Endothelial cell of umbilical vein (primary cell): ENCODE results near the gene RNF150. TPM values are rescaled to one million over a fixed set of nuclear protein-coding genes. Genes with fewer than 3 reads are reported as not detected.

Experiments used
- BruUV-seq: library from RNA; stranded (reverse); fragments of 400-500 nt; replicated peaks from 2 replicates; lab custom pipeline; 2021; lab: Mats Ljungman, UMichigan
- CTCF ChIA-PET: fragments of 300-600, 350-600 bp; sonication (Branson Sonifier 250); formaldehyde crosslinking; loops from one replicate; lab custom pipeline; 2021; ENCODE audit warnings: antibody characterized with exemption, inconsistent platforms; lab: Charles Lee
- POLR2A ChIA-PET: fragments of 300-600, 350-600 bp; sonication (Branson Sonifier 250); formaldehyde crosslinking; loops from one replicate; lab custom pipeline; 2021; ENCODE audit warnings: antibody characterized with exemption, inconsistent platforms; lab: Charles Lee
- DNase-seq: peaks from one replicate; pipeline ENCODE4 v3.0.0-alpha.2; 2011; ENCODE audit warnings: low read depth, low spot score
- FAIRE-seq: peaks from 2 replicates; lab custom pipeline; 2011; peaks lifted over from hg19 to GRCh38; lab: Jason Lieb, UNC
- H2AFZ ChIP-seq: 2 replicates; pipeline ENCODE4 v1.6.0; 2012; ENCODE audit warnings: low read depth, low read length, control low read depth, inconsistent platforms
- H3K27ac ChIP-seq: 2 replicates; pipeline ENCODE4 v1.5.1; 2011; ENCODE audit warnings: low read depth, mild to moderate bottlenecking, control low read depth, low read length, moderate library complexity; ENCODE audit not compliant: insufficient read depth
- H3K27me3 ChIP-seq, 2 experiments: 2 replicates each; pipeline versions ENCODE4 v1.6.0 to v1.6.1; 2011; ENCODE audit warnings: low read length in 2 of 2, mixed read lengths in 1 of 2; ENCODE audit not compliant: control insufficient read depth in 2 of 2, insufficient read depth in 2 of 2
- H3K36me3 ChIP-seq, 2 experiments: 2 replicates in 1 of 2; 3 replicates in 1 of 2; pipeline ENCODE4 v1.5.1; 2011; ENCODE audit warnings: low read length in 2 of 2, mild to moderate bottlenecking in 1 of 2, moderate library complexity in 1 of 2; ENCODE audit not compliant: control insufficient read depth in 2 of 2, insufficient read depth in 2 of 2; ENCODE audit errors: extremely low read depth in 1 of 2
- H3K4me1 ChIP-seq: 3 replicates; pipeline ENCODE4 v1.5.1; 2011; ENCODE audit warnings: mild to moderate bottlenecking, low read length; ENCODE audit not compliant: control insufficient read depth, insufficient read depth; ENCODE audit errors: extremely low read depth
- H3K4me2 ChIP-seq: 2 replicates; pipeline ENCODE4 v1.6.1; 2011; ENCODE audit warnings: low read length, control low read depth, mixed read lengths; ENCODE audit not compliant: insufficient read depth
- H3K4me3 ChIP-seq, 3 experiments: fragments of 200-600 bp in 1 of 3; sonication (generic), shearing (Covaris generic) in 1 of 3; replicated peaks in 1 of 3; 2 replicates each; pipeline ENCODE4 v1.5.1; 2011 to 2016; ENCODE audit warnings: control low read depth in 3 of 3, low read length in 3 of 3, mild to moderate bottlenecking in 2 of 3, inconsistent platforms in 1 of 3, low read depth in 1 of 3, moderate library complexity in 1 of 3; ENCODE audit not compliant: insufficient read depth in 1 of 3
- H3K79me2 ChIP-seq: 2 replicates; pipeline ENCODE4 v1.6.0; 2012; ENCODE audit warnings: low read length, inconsistent platforms; ENCODE audit not compliant: control insufficient read depth, insufficient read depth
- H3K9ac ChIP-seq: replicated peaks from 2 replicates; pipeline ENCODE3; 2011; ENCODE audit warnings: low read length, control low read depth; ENCODE audit not compliant: insufficient read depth; ENCODE audit errors: extremely low read depth
- H3K9me1 ChIP-seq: replicated peaks from 3 replicates; pipeline ENCODE4 v1.6.0; 2011; ENCODE audit warnings: mild to moderate bottlenecking, low read length; ENCODE audit not compliant: control insufficient read depth, insufficient read depth; ENCODE audit errors: extremely low read depth
- H3K9me3 ChIP-seq: replicated peaks from 2 replicates; pipeline ENCODE4 v1.5.1; 2012; ENCODE audit warnings: low read length, inconsistent platforms; ENCODE audit not compliant: control insufficient read depth, insufficient read depth
- H4K20me1 ChIP-seq: replicated peaks from 2 replicates; pipeline ENCODE3; 2011; ENCODE audit warnings: mild to moderate bottlenecking, low read length; ENCODE audit not compliant: control insufficient read depth, insufficient read depth; ENCODE audit errors: extremely low read depth
- EZH2 ChIP-seq: IDR thresholded peaks from 2 replicates; pipeline ENCODE4 v1.6.1; 2012; ENCODE audit warnings: borderline replicate concordance, low read depth, mild to moderate bottlenecking, moderate library complexity, low read length, inconsistent platforms; ENCODE audit not compliant: severe bottlenecking
- FOS ChIP-seq: IDR thresholded peaks from 2 replicates; pipeline ENCODE4 v1.6.1; 2011; ENCODE audit warnings: mild to moderate bottlenecking, low read length, moderate library complexity, borderline replicate concordance; ENCODE audit not compliant: insufficient read depth
- GATA2 ChIP-seq: IDR thresholded peaks from 2 replicates; pipeline ENCODE4 v1.7.0; 2011; ENCODE audit warnings: low read depth, mild to moderate bottlenecking, moderate library complexity, mixed read lengths, low read length; ENCODE audit not compliant: insufficient read length, insufficient read depth
- JUN ChIP-seq: IDR thresholded peaks from 2 replicates; pipeline ENCODE4 v1.6.1; 2011; ENCODE audit warnings: borderline replicate concordance, low read depth; ENCODE audit not compliant: insufficient read length, insufficient read depth
- MYC ChIP-seq: IDR thresholded peaks from one replicate; pipeline ENCODE4 v1.6.1; 2011; ENCODE audit warnings: mild to moderate bottlenecking, low read depth, low read length
- POLR2A ChIP-seq: IDR thresholded peaks from 2 replicates; pipeline ENCODE4 v1.6.1; 2012; ENCODE audit warnings: low read depth, mild to moderate bottlenecking, control low read depth, low read length
- POLR2AphosphoS5 ChIP-seq: IDR thresholded peaks from 2 replicates; pipeline ENCODE4 v1.6.1; 2012; ENCODE audit warnings: low read depth, mild to moderate bottlenecking, control low read depth, low read length, moderate library complexity; ENCODE audit not compliant: insufficient read depth
- dilution Hi-C: fragments of 300-500 bp; cut with MboI; formaldehyde crosslinking; loops from one replicate; pipeline ENCODE4 v1.15.0; 2019; ENCODE audit warnings: low sequenced_read_pairs; ENCODE audit not compliant: extremely low pct_ligation_motif_present
- intact Hi-C: fragments of 100-400 bp; cut with micrococcal nuclease; formaldehyde crosslinking; loops from one replicate; pipeline ENCODE4 v1.10.0; 2022
- polyA plus RNA-seq, 4 experiments: library from polyadenylated mRNA; depleted of rRNA in 3 of 4; stranded (reverse) in 3 of 4; unstranded in 1 of 4; fragments of >200 nt; gene quantifications; 2 replicates each; pipeline versions ENCODE4 v1.2.1 to v1.2.3, GENCODE V29; 2011 to 2012; ENCODE audit warnings: missing spikeins in 1 of 4
- total RNA-seq: library from RNA; stranded (reverse); gene quantifications from 2 replicates; pipeline ENCODE4 v1.2.3, GENCODE V29; 2021
- TF ChIP-seq, protein P1 (sequence below), 2 donors: IDR thresholded peaks; 1 replicate in 1 of 2; 2 replicates in 1 of 2; pipeline ENCODE4 v1.5.1; 2011; ENCODE audit warnings: low read length in 2 of 2, mild to moderate bottlenecking in 2 of 2, moderate library complexity in 2 of 2, control low read depth in 1 of 2, inconsistent platforms in 1 of 2, low read depth in 1 of 2; ENCODE audit not compliant: insufficient read depth in 1 of 2; ENCODE audit errors: extremely low read depth in 1 of 2
- TF ChIP-seq, protein P2 (sequence below): IDR thresholded peaks from 2 replicates; pipeline ENCODE4 v1.6.1; 2011; ENCODE audit not compliant: insufficient read depth, insufficient read length

Gene RNF150
- total and polyA plus RNA-seq, 2 donors (not counting 3 experiments of a cell fraction or from before 2014, with no cell fraction given): 0.33 to 0.35 TPM

DNA sequence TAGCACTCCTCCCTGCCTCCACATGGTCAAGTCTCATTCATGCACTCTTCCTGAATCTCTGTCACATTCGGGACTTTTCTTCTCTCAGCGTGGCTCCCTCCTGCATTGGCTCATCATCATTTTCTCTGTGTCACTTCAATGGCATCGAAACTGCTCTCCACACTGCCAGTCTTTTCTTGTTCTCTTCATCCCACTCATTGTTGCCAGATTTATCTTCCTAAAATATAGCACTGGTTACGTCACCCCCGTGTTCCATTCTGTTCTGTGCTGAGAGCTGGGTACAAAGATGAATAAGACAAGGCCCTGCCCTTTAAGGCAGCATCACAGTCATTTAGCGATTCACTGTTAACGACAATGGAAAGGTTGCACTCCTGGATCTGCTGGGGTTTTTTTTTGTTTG is 202.7 kb downstream of the RNF150 start:
- no peak overlapping the region for H3K27ac ChIP-seq
- no peaks in the 10 kb centered on the region for H3K9me1 ChIP-seq
- no peaks in the 10 kb centered on the region for H3K36me3 ChIP-seq
- intact Hi-C loops: no loop called here
- dilution Hi-C loops: no loop called here
- TF ChIP-seq FOS: no peak
- TF ChIP-seq JUN: no peak
- TF ChIP-seq POLR2AphosphoS5: no peak
- TF ChIP-seq POLR2A: no peak
- TF ChIP-seq, protein P1, sequence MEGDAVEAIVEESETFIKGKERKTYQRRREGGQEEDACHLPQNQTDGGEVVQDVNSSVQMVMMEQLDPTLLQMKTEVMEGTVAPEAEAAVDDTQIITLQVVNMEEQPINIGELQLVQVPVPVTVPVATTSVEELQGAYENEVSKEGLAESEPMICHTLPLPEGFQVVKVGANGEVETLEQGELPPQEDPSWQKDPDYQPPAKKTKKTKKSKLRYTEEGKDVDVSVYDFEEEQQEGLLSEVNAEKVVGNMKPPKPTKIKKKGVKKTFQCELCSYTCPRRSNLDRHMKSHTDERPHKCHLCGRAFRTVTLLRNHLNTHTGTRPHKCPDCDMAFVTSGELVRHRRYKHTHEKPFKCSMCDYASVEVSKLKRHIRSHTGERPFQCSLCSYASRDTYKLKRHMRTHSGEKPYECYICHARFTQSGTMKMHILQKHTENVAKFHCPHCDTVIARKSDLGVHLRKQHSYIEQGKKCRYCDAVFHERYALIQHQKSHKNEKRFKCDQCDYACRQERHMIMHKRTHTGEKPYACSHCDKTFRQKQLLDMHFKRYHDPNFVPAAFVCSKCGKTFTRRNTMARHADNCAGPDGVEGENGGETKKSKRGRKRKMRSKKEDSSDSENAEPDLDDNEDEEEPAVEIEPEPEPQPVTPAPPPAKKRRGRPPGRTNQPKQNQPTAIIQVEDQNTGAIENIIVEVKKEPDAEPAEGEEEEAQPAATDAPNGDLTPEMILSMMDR (IDR thresholded peaks at IDR 0.05; ENCODE audit: extremely low read depth in 1 of 2, insufficient read depth in 1 of 2, low read depth in 1 of 2, low read length in 2 of 2): no peak
- TF ChIP-seq GATA2: no peak
- no peak for TF ChIP-seq MYC
- TF ChIP-seq EZH2: no peak
- TF ChIP-seq, protein P2, sequence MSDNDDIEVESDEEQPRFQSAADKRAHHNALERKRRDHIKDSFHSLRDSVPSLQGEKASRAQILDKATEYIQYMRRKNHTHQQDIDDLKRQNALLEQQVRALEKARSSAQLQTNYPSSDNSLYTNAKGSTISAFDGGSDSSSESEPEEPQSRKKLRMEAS: no peak
- no peaks in the 10 kb centered on the region for H4K20me1 ChIP-seq
- ChIA-PET CTCF (no interaction called here), POLR2A (no interaction called here)
- peaks cover 0 to 1% of the 10 kb centered on the region in 2 experiments for H3K27me3 ChIP-seq
- H3K4me3 ChIP-seq: no peak overlapping the region
- H2AFZ ChIP-seq: no peak overlapping the region
- H3K9ac ChIP-seq: no peak overlapping the region
- no peaks in the 10 kb centered on the region for H3K4me1 ChIP-seq
- BruUV-seq: no TSS peak
- no peak overlapping the region for H3K4me2 ChIP-seq
- no peak for DNase-seq
- no peaks in the 10 kb centered on the region for H3K79me2 ChIP-seq
- no peak for FAIRE-seq
- H3K9me3 ChIP-seq: no peaks in the 10 kb centered on the region
